ENCODE measurements around the gene SLC25A41. TPM values are rescaled to one million over a fixed set of nuclear protein-coding genes. Genes with fewer than 3 reads are reported as not detected.

Gene SLC25A41
- total and polyA plus RNA-seq, 9 of the 15 experiments (the other 6 are each of a cell fraction or from before 2014, with no cell fraction given), result 0.08 to 4.2 (median 1.6) TPM

DNA sequence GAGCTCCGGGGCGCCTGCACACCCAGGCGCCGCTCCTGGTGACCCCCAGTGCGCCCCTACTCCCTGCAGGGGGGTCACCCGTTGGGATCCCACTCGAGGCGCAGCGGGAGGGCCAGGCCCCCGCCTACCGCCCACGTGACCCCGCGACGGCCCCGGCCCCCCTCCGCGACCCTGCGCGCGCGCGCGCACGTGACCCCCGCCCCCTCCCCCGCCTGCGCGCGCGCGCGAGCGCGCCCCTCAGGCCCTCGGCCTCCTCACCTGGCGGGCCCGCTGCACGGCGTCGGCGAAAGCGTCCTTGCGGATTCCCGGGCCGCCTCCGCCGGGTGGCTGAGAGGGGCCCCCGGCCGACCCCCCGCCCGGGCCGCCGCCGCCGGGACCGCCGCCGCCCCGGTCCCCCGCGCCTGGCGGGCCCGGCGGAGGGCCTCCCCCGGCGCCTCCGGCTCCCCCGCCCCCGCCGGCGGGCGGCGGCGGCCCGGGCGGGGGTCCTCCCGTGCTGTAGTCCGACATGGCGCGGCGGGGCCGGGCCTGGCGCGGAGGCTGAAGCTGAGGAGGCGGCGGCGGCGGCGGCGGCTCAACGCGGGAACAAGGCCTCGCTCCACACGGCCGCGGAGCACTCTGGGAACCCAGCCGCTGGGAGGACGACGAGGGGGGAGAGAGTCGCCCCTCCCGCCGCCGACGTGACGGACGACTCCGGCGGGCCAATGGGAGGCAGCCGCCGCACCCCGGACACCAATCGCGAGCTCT, 9.2 kb downstream of the SLC25A41 start, which contains the start of gene KHSRP (continued):
- TF ChIP-seq, protein P1, sequence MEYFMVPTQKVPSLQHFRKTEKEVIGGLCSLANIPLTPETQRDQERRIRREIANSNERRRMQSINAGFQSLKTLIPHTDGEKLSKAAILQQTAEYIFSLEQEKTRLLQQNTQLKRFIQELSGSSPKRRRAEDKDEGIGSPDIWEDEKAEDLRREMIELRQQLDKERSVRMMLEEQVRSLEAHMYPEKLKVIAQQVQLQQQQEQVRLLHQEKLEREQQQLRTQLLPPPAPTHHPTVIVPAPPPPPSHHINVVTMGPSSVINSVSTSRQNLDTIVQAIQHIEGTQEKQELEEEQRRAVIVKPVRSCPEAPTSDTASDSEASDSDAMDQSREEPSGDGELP (CRISPR knock-in tag; IDR thresholded peaks at IDR 0.05; ENCODE audit: borderline replicate concordance), result 0 out of 2 replicates have a peak, but pooled peaks have one; percentile 9
- TF ChIP-seq ZNF134 (CRISPR knock-in tag; conservative IDR thresholded peaks at IDR 0.05) (no peak), PHF8 (IDR thresholded peaks at IDR 0.05; ENCODE audit: borderline replicate concordance, low read length) (peak; percentile 58; the same call in 1 of the 2 replicates), NUFIP1 (IDR thresholded peaks at IDR 0.05; ENCODE audit: partially characterized antibody) (no peak), BHLHE40 (IDR thresholded peaks at IDR 0.05; ENCODE audit: low read length) (peak; percentile 65; the same call in 1 of the 2 replicates), RBM25 (IDR thresholded peaks at IDR 0.05; ENCODE audit: low read depth, low read length, severe bottlenecking) (peak; percentile 87), POLR2B (IDR thresholded peaks at IDR 0.05; ENCODE audit: low read depth, partially characterized antibody) (peak; percentile 40), NELFE (IDR thresholded peaks at IDR 0.05; ENCODE audit: insufficient read depth, insufficient read length) (no peak), PCBP1 (IDR thresholded peaks at IDR 0.05; ENCODE audit: low read depth, low read length, poor library complexity, severe bottlenecking) (peak; percentile 42), HMG20A (CRISPR knock-in tag; conservative IDR thresholded peaks at IDR 0.05) (no peak), POLR2A (conservative IDR thresholded peaks at IDR 0.05) (peak; percentile 76)
- TF ChIP-seq, protein P2, sequence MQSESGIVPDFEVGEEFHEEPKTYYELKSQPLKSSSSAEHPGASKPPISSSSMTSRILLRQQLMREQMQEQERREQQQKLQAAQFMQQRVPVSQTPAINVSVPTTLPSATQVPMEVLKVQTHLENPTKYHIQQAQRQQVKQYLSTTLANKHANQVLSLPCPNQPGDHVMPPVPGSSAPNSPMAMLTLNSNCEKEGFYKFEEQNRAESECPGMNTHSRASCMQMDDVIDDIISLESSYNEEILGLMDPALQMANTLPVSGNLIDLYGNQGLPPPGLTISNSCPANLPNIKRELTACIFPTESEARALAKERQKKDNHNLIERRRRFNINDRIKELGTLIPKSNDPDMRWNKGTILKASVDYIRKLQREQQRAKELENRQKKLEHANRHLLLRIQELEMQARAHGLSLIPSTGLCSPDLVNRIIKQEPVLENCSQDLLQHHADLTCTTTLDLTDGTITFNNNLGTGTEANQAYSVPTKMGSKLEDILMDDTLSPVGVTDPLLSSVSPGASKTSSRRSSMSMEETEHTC (IDR thresholded peaks at IDR 0.05), result no peak
- TF ChIP-seq, protein P3, sequence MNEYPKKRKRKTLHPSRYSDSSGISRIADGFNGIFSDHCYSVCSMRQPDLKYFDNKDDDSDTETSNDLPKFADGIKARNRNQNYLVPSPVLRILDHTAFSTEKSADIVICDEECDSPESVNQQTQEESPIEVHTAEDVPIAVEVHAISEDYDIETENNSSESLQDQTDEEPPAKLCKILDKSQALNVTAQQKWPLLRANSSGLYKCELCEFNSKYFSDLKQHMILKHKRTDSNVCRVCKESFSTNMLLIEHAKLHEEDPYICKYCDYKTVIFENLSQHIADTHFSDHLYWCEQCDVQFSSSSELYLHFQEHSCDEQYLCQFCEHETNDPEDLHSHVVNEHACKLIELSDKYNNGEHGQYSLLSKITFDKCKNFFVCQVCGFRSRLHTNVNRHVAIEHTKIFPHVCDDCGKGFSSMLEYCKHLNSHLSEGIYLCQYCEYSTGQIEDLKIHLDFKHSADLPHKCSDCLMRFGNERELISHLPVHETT (CRISPR knock-in tag; conservative IDR thresholded peaks at IDR 0.05 in 1 of 2, IDR thresholded peaks at IDR 0.05 in 1 of 2), result peak in 1 of 2 experiments; percentile 57; a peak in 1 of 4 replicates
- TF ChIP-seq, protein P4, sequence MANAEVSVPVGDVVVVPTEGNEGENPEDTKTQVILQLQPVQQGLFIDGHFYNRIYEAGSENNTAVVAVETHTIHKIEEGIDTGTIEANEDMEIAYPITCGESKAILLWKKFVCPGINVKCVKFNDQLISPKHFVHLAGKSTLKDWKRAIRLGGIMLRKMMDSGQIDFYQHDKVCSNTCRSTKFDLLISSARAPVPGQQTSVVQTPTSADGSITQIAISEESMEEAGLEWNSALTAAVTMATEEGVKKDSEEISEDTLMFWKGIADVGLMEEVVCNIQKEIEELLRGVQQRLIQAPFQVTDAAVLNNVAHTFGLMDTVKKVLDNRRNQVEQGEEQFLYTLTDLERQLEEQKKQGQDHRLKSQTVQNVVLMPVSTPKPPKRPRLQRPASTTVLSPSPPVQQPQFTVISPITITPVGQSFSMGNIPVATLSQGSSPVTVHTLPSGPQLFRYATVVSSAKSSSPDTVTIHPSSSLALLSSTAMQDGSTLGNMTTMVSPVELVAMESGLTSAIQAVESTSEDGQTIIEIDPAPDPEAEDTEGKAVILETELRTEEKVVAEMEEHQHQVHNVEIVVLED (CRISPR knock-in tag; IDR thresholded peaks at IDR 0.05), result peak; percentile 79
- TF ChIP-seq, protein P5, sequence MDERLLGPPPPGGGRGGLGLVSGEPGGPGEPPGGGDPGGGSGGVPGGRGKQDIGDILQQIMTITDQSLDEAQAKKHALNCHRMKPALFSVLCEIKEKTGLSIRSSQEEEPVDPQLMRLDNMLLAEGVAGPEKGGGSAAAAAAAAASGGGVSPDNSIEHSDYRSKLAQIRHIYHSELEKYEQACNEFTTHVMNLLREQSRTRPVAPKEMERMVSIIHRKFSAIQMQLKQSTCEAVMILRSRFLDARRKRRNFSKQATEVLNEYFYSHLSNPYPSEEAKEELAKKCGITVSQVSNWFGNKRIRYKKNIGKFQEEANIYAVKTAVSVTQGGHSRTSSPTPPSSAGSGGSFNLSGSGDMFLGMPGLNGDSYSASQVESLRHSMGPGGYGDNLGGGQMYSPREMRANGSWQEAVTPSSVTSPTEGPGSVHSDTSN (CRISPR knock-in tag; IDR thresholded peaks at IDR 0.05; ENCODE audit: low read depth), result no peak
- TF ChIP-seq, protein P5 (tag; conservative IDR thresholded peaks at IDR 0.05; ENCODE audit: low read depth), result no peak
- TF ChIP-seq, protein P6, sequence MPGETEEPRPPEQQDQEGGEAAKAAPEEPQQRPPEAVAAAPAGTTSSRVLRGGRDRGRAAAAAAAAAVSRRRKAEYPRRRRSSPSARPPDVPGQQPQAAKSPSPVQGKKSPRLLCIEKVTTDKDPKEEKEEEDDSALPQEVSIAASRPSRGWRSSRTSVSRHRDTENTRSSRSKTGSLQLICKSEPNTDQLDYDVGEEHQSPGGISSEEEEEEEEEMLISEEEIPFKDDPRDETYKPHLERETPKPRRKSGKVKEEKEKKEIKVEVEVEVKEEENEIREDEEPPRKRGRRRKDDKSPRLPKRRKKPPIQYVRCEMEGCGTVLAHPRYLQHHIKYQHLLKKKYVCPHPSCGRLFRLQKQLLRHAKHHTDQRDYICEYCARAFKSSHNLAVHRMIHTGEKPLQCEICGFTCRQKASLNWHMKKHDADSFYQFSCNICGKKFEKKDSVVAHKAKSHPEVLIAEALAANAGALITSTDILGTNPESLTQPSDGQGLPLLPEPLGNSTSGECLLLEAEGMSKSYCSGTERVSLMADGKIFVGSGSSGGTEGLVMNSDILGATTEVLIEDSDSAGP (CRISPR knock-in tag; IDR thresholded peaks at IDR 0.05), result no peak
